ENCODE measurements around the gene CDYL.

Gene CDYL

DNA sequence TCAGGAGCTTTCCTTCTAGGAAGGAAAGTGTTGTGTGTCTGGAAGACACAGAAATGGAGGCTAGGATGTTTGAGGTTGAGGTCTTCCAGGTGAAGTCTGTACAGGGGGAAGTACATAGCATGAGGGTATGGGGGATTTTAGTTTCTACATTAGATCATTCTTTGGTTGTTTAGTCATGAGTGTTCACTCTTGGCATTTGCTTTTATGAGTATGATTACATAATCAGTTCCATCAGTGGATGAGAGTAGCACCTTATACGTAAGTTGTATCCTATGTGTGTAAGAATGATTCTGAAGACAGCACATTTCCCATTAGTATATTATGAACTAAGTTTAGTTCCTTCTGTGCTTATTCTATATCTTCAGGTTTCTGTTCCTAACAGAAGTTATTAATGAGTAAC is 1.9 kb downstream of the CDYL start:
- no peak for DNase-seq (ENCODE audit: low read depth)
- TF ChIP-seq, protein P1, sequence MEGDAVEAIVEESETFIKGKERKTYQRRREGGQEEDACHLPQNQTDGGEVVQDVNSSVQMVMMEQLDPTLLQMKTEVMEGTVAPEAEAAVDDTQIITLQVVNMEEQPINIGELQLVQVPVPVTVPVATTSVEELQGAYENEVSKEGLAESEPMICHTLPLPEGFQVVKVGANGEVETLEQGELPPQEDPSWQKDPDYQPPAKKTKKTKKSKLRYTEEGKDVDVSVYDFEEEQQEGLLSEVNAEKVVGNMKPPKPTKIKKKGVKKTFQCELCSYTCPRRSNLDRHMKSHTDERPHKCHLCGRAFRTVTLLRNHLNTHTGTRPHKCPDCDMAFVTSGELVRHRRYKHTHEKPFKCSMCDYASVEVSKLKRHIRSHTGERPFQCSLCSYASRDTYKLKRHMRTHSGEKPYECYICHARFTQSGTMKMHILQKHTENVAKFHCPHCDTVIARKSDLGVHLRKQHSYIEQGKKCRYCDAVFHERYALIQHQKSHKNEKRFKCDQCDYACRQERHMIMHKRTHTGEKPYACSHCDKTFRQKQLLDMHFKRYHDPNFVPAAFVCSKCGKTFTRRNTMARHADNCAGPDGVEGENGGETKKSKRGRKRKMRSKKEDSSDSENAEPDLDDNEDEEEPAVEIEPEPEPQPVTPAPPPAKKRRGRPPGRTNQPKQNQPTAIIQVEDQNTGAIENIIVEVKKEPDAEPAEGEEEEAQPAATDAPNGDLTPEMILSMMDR (conservative IDR thresholded peaks at IDR 0.05; ENCODE audit: low read depth, low read length) = no peak
- H3K4me3 ChIP-seq (ENCODE audit: low read length) = no peak overlapping the region

DNA sequence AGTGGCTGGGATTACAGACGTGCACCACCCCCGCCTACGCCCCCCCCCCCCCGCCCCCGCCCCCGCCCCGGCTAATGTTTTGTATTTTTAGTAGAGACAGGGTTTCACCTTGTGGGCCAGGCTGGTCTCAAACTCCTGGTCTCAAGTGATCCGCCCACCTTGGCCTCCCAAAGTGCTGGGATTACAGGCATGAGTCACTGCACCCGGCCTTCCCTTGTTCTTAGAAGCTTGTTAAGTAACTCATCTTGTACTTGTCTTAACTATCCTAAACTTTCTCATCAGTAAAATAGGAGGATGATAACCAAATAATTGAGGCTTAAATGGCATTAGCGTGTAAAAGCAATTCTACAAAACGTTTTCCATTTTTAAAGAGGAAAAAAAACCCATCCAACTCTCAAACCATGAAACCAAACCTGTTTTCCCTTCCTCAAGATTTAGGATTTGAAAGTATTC is 4.2 kb downstream of the CDYL start:
- H3K4me3 ChIP-seq (ENCODE audit: low read length) = no peak overlapping the region
- DNase-seq (ENCODE audit: low read depth) = no peak
- TF ChIP-seq, protein P1 (conservative IDR thresholded peaks at IDR 0.05; ENCODE audit: low read depth, low read length) = no peak

DNA sequence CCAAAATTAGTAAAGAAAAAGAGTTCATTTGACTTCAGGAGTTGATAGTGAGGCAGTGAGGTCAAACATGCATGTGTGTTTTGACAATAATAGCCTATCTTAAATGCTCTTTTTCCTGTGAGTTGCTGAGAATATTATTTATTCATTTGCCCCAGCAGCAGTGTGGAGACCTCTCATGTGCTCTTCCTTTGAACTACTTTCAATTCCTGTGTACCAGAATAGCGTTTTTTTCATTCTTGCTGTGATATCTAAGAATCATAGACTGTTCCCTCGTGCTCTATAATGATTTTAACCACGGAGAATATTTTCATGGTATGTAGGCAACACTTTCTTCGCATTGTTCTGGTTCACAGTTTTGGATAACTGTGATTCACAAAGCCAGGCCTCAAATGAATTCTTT is 5.2 kb downstream of the CDYL start:
- no peak overlapping the region for H3K4me3 ChIP-seq (ENCODE audit: low read length)
- DNase-seq (ENCODE audit: low read depth) = no peak
- TF ChIP-seq, protein P1 (conservative IDR thresholded peaks at IDR 0.05; ENCODE audit: low read depth, low read length) = no peak

DNA sequence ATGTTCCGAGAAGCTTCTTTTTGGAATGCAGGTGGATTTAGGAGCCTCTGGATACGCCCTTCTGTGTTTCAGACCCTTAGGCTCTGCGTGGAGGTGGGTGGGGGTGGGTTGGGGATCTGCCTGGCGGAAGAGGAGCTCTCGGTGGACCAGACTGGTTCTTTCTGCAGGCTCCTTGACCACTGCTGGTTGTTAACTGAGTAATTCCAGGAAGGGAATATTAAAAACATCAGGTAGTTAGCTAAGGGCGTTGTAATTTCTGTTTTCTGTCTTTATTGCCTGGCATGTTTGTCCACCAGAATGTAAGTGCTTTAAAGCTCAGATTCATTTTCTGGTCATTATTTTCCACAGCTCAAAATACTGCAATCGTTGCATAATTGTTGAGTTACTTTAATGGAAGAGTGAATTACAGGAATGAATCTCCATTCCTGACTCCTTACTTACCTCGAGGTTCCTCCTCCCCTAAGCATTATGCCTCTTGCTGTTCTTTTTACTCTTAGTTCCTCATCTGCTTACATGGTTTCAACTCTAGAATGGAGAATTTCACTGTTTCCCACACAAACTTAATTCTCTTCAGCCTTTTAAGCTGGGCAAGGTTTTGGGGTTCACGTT is 5.9 kb downstream of the CDYL start:
- DNase-seq (ENCODE audit: low read depth) = no peak
- H3K4me3 ChIP-seq (ENCODE audit: low read length) = no peak overlapping the region
- TF ChIP-seq, protein P1 (conservative IDR thresholded peaks at IDR 0.05; ENCODE audit: low read depth, low read length) = no peak

DNA sequence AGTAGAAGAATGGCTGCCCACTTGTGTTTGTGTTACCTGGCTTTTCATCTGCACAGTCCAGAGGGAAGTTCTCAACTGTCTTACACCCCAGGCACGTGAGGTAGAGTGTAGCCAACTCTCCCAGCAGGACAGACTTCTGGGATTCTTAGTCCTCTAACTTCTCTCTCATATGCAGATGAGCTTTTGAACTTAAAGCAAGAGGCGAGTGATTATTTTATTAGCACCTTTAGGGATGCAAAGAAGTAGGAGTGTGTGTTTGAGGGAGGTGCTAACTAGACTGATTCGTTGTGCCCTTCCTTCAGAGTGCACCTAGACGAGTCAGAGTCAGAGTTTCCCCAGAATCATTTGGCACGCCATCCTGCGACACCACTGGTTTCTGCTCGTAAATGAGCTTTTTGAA is 10.8 kb downstream of the CDYL start:
- H3K4me3 ChIP-seq (ENCODE audit: low read length) = no peak overlapping the region
- TF ChIP-seq, protein P1 (conservative IDR thresholded peaks at IDR 0.05; ENCODE audit: low read depth, low read length) = no peak
- no peak for DNase-seq (ENCODE audit: low read depth)

DNA sequence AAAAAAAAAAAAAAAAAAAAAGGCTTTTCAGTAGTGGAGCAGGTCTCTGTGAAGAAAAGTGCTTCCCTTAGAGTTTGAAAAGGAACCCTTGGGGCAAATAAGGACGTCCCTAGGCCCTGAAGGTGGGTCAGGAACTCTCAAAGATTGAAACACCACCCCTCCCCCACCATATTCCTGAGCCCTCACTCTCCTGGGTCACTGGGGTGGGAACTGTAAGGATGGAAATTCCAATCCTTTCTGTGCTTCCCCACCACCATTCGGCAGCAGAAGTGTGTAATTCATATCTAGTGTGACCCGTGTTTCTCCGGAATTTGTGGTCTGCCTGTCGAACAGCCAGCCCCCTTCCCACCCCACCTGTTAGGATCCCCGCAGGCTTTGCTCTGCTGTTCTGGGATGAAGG is 12.3 kb downstream of the CDYL start:
- TF ChIP-seq, protein P1 (conservative IDR thresholded peaks at IDR 0.05; ENCODE audit: low read depth, low read length) = no peak
- no peak overlapping the region for H3K4me3 ChIP-seq (ENCODE audit: low read length)
- no peak for DNase-seq (ENCODE audit: low read depth)

DNA sequence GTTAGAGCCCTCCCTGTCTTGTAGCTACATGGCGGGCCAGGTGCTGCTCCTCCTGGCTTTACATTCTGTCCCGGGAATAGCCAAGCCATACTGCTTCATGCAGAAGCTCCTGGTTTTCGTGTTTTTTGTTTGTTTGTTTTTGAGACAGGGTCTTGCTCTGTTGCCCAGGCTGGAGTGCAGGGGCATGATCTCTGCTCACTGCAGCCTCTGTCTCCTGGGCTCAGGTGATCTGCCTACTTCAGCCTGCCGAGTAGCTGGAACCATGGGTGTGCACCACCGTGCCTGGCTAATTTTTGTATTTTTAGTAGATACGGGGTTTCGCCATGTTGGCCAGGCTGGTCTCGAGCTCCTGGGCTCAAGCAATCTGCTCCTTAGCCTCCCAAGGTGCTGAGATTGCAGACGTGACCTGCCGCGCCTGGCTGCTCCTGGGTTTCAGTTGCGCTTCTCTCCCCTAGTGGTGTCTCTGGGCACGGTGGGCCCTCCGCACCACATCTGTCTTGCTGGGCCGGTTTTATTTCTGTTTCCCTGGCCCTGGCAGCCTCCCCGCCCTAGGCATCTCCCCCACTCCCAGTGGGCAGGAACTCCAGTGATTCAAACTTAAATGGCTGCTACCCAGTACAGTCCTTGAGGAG is 12.9 kb downstream of the CDYL start:
- H3K4me3 ChIP-seq (ENCODE audit: low read length) = no peak overlapping the region
- TF ChIP-seq, protein P1 (conservative IDR thresholded peaks at IDR 0.05; ENCODE audit: low read depth, low read length) = no peak
- no peak for DNase-seq (ENCODE audit: low read depth)

Data from retinal pigment epithelial cell (primary cell).